ENCODE results near the gene PELI1. TPM values are rescaled to one million over a fixed set of nuclear protein-coding genes. Genes with fewer than 3 reads are reported as not detected.

PELI1 gene
- total and polyA plus RNA-seq, 2 of the 8 experiments (the other 6 are each of a cell fraction or from before 2014, with no cell fraction given) = 21.8 to 57.1 TPM

GRCh38 chr2:64065516-64065915 lies 78.7 kb downstream of the PELI1 start (continued):
- TF ChIP-seq CBX8 (IDR thresholded peaks at IDR 0.05; ENCODE audit: borderline replicate concordance, low read depth, low read length) (no peak), SP4 (IDR thresholded peaks at IDR 0.05; ENCODE audit: low read length) (no peak), SUZ12 (IDR thresholded peaks at IDR 0.05; ENCODE audit: low read length) (no peak), KDM1A (IDR thresholded peaks at IDR 0.05; ENCODE audit: borderline replicate concordance, low read length) (no peak), HDAC6 (IDR thresholded peaks at IDR 0.05; ENCODE audit: low read depth, low read length) (no peak), TBP (IDR thresholded peaks at IDR 0.05; ENCODE audit: low read depth, low read length) (no peak), KDM5A (IDR thresholded peaks at IDR 0.05; ENCODE audit: low read length) (no peak), GABPA (IDR thresholded peaks at IDR 0.05; ENCODE audit: borderline replicate concordance, insufficient read depth, low read length) (no peak)
